HL-60 (cell line): ENCODE measurements around the gene ABHD16B.

Source experiments
- DNase-seq, 2 experiments: peaks; one replicate each; pipeline ENCODE4 v3.0.0-alpha.2; 2010 to 2020; ENCODE audit warnings: low read depth in 1 of 2, low spot score in 1 of 2
- H3K27ac ChIP-seq: fragments of 250-450 bp; sonication (Bioruptor Pico); replicated peaks from 2 replicates; pipeline ENCODE4 v1.5.1; 2020; ENCODE audit warnings: mild to moderate bottlenecking, moderate library complexity
- H3K27me3 ChIP-seq: fragments of 250-450 bp; sonication (Bioruptor Pico); 2 replicates; pipeline ENCODE4 v1.5.1; 2021; ENCODE audit warnings: mild to moderate bottlenecking, moderate library complexity; ENCODE audit not compliant: insufficient read depth, poor library complexity, severe bottlenecking
- H3K4me3 ChIP-seq: replicated peaks from 2 replicates; pipeline ENCODE4 v1.5.1; 2011; ENCODE audit warnings: mild to moderate bottlenecking, control low read depth, low read length; ENCODE audit not compliant: insufficient read depth
- CTCF ChIP-seq: IDR thresholded peaks from one replicate; pipeline ENCODE4 v1.5.1; 2011; ENCODE audit warnings: low read length, control low read depth, inconsistent platforms; ENCODE audit not compliant: insufficient read depth
- GABPA ChIP-seq: IDR thresholded peaks from 2 replicates; pipeline ENCODE4 v1.6.1; 2012; ENCODE audit warnings: low read depth
- POLR2AphosphoS5 ChIP-seq: IDR thresholded peaks from 2 replicates; pipeline ENCODE4 v1.6.1; 2012; ENCODE audit warnings: low read depth
- REST ChIP-seq: IDR thresholded peaks from 2 replicates; pipeline ENCODE4 v1.6.1; 2012; ENCODE audit warnings: low read depth; ENCODE audit not compliant: insufficient replicate concordance
- SPI1 ChIP-seq: IDR thresholded peaks from 2 replicates; pipeline ENCODE4 v1.6.1; 2012; ENCODE audit warnings: low read depth, mild to moderate bottlenecking, borderline replicate concordance

The ABHD16B gene

GRCh38 chr20:63883201-63883593 is 21.9 kb downstream of the ABHD16B start:
- Histone ChIP-seq H3K4me3 (no peak overlapping the region), H3K27me3 (no peaks in the 10 kb centered on the region), H3K27ac (no peak overlapping the region)
- DNase-seq = no peak
- TF ChIP-seq REST = no peak
- TF ChIP-seq CTCF = no peak
- no peak for TF ChIP-seq GABPA
- TF ChIP-seq POLR2AphosphoS5 = no peak
- no peak for TF ChIP-seq SPI1

GRCh38 chr20:63884506-63885263 is 23.4 kb downstream of the ABHD16B start:
- DNase-seq = no peak
- TF ChIP-seq SPI1 (no peak), POLR2AphosphoS5 (0 out of 2 replicates have a peak, but pooled peaks have one; percentile 26)
- Histone ChIP-seq H3K27me3 (no peaks in the 10 kb centered on the region), H3K27ac (no peak overlapping the region), H3K4me3 (no peak overlapping the region)

GRCh38 chr20:63885264-63886053 is 24.2 kb downstream of the ABHD16B start:
- Histone ChIP-seq H3K27me3 (no peaks in the 10 kb centered on the region), H3K4me3 (no peak overlapping the region), H3K27ac (no peak overlapping the region)
- no peak for DNase-seq
- TF ChIP-seq GABPA (no peak), POLR2AphosphoS5 (no peak), CTCF (no peak), SPI1 (no peak), REST (no peak)

- no peak overlapping the region for H3K4me3 ChIP-seq
- no peak for TF ChIP-seq POLR2AphosphoS5
- no peak for TF ChIP-seq CTCF
- TF ChIP-seq SPI1 = no peak
- H3K27ac ChIP-seq = no peak overlapping the region
- no peak for DNase-seq
- no peaks in the 10 kb centered on the region for H3K27me3 ChIP-seq
Measured at GRCh38 chr20:63886054-63886419, 24.7 kb downstream of the ABHD16B start.
